NCI-H526 treated with DMSO at 0.1 percent for 48 hours (cell line): ENCODE data around the gene DSCAML1.

ENCODE experiments used
- DNase-seq: peaks from one replicate; lab custom pipeline; 2025; lab: John Stamatoyannopoulos, UW

Gene DSCAML1

DNA sequence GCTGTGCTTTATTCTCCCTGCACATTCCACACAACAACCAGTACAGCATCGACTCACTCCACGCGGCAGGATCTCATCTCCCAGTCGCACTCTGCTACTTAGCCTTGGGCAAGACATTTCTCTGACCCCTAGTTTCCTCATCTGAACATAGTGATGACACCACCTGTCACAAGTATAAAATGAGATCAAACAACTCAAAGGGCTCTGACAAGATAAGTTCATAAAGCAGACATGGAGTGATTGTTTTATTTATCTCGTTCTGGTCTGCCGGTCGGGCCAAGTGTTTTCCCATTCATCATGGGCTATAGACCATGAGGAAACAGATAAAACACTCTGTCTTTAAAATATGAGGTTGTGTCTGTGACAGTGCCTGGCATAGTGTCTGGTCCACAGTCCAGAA lies 35.0 kb downstream of the DSCAML1 start:
- no peak for DNase-seq

DNA sequence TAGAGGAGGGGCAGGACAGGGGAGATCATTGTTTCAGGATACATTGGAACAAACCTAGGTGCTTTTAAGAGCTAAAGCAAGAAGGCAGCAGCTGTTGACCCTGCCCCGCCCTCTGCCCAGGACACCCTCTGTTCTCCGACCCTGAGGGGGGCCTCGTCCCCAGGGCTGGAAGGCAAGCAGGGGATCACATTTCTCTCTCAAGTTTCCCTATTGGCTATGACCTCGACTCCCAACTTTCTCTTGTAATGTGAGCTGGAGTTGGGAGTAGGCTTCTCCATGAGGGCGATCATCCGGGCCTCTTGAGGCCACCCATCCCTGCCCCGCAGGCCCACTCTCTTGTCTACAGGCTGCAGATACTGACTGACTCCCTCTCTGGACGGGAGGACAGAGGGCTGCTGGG lies 37.7 kb downstream of the DSCAML1 start:
- DNase-seq: no peak

DNA sequence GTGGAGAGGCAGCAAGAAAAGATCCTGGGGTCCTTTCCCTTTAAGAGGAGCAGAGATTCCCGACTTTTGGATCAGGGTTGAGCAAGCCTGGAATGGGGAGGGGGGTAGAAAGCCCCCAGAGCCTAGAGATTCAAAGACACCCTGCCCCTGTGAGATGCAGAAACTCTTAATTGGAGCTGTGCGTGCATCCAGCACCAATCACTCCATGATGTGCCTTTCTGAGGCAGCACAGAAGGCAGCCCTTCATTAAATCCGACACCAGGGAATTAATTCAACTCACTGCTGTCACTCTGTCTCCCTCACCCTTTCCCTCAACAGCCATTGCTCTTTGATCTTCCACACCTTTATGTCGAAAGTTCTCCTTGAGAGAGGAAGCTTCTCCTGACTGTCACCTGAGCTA lies 43.0 kb downstream of the DSCAML1 start:
- DNase-seq: no peak

DNA sequence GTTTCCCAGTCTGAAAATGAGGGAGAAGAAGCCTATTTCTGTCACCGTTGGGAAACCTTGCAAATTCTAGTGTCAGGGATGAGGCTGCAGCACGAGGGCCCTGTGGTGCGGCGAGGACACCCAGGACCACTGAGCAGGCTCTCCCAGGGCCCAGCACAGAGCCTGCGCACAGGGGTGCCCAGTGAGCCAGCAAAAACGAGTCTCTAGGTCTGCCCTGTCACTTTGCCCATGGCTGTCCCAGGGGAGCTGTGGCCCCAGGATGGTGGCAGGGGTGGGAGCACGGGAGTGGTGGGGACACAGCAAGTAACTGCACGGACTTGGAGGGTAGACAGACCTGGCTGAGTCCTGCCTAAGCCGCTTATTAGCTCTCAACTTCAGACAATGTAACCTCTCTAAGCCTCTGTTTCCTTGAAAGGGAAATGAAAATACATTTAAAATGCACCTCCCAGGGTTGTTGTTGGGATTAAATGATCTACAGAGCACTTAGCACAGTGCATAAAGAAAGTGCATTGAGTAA lies 44.2 kb downstream of the DSCAML1 start:
- no peak for DNase-seq

DNA sequence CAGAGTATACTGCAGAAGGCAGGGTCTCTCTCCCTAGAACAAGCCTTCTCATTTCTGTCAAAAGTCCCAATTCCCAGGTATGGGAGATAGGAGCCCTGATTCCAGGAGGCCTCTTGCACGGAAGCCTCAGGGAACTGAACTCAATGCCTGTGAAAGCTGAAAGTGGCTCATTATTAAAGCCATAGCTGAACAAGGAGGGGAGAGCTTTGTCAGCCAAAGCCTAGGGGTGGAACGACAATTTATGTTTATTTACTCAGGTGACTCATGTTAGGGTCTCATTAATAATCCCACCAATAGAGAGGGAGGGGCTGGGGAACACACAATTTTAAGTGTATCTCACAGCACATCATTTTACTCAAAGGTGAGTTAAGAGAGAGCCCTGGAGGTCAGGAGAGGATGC lies 44.9 kb downstream of the DSCAML1 start:
- no peak for DNase-seq

DNA sequence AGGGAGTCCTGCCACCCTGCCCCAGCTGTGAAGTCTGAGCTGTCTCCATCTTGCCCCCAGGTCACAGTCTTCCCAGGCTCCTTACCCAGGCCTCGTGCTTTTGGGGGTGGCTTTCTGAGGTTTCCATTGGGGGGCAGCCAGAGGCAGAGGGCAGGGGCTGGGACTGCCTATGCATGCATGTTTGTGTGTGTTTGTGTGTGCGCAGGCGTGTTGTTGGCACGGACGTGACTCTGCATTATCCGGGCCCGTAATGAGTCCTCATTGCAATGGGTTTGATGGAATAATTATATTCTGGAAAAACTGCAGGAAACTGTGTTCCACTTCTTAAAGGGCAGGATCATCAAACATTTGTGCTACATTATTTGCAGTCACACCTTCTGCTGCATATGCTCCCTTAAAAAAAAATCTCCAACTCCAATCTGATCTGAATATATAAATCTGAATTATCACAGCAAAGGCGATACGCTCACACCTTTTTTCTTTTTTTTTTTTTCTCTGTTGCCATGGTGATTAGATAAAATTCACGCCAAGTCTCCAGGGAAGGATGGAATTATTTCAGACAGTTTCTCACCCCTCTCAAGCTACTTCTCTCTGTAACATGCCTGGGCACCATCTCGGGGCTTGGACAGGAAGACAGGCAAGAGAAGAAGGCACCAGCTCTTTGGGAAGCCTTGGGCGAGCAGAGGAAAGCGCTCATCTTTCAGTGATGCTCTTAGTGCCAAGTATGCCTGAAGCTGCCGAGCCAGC lies 45.9 kb downstream of the DSCAML1 start:
- no peak for DNase-seq

DNA sequence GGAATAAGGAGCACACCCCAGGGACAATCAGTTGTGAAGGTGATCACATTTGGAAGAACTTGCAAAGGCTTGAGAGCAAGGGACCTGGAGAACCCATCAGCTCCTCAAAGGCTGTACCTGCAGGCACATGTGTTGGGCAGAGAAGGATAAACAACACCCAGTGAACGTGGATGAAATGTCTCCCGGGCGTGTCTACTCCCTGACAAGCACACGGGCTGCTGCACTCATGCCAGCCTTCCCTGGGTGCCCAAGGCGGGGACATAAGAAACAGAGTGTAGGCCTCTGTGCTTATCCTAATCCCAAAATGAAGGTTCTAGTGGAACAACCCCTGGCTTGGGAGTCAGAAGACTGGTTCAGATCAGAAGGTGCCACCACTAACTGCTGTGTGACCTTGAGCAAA lies 46.7 kb downstream of the DSCAML1 start:
- DNase-seq: no peak

DNA sequence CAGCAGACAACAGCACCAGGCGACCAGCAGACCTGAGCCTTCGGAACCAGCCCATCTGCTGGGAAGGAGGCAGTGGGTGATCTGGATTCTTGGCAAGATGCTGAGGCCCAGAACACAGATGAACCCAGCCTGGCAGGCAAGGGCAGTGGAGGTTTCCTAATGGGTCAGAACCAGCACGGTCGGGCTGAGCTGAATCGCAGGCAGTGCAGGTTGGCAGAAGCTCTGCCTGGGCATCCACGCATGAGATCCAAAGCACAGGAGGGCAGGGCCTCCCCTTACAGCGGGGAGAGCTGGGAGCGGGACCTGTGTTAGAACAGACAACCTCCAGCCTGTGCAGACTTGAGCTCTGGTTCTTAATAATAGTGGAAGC lies 47.5 kb downstream of the DSCAML1 start:
- DNase-seq: no peak

DNA sequence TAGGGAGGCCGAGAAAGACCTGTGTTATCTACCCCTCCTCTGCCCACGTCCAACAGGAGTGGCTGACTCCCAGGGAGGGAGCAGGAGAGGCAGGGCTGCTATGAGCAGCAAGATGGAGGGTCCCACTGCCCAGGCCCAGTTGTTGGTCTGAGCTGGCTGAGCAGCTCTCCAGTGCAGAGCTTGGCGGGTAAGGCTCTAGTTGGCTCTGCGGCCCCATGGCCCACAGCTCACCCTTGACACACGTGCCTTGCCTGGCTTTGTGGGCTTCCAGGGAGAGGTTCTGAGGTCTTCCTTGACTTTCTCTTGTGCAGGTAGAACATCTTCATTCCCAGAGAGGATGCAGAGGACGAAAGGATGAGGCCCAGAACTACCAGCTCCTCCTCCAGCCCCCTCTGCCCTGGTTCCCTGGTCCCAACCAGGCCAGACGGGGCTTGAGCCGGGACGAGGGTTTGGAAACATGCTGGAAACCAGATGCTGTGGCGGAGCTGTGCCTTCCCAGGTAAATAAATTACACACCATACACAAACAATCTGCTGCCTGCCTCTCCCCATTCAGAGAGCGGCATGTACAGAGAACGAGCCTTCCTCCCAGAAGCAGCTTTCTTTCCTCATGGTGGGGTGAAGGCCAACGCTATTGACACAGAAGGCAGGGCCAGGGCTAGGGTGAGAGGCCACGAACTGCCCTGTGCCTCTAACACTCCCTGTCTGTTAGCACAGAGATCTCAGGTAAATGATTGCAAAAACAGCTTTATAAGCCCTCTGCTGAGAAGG lies 48.1 kb downstream of the DSCAML1 start:
- no peak for DNase-seq

DNA sequence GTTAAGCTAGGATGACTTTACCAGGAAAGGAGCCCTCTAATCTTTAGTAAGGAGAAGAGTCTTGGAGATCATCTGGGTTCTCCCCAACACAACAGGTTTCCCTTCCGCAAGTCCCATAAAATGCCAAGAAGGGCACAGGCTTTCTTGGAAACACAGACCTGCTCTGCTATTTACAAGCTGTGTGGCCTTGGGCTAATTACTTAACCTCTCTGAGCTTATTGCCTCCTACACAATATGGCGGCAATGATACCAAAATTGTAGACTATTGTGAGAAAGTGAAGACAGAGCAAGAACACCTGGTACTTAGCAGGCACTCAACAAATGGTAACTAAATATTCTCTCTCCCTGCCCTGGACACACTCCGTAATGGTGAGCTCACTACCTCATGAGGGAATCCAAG lies 49.1 kb downstream of the DSCAML1 start:
- no peak for DNase-seq

DNA sequence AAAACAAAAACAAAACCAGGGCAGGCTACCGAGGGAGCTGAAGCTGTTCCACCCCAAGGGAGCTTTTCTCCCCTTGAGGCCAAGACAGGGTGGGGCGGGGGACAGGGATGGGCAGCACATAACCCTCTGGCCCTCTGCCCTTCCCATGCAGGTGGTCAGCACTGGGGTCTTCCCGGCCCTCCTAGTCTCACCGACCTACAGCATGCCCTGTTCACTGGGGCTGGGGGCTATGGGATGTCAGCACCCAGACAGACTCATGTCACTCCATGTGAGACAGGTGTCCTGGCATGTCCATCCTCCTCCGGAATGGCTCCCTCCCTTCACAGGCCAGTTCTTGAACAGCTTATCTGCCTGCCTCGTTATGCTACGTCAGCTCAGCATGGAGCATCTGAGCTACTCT lies 51.7 kb downstream of the DSCAML1 start:
- DNase-seq: no peak

DNA sequence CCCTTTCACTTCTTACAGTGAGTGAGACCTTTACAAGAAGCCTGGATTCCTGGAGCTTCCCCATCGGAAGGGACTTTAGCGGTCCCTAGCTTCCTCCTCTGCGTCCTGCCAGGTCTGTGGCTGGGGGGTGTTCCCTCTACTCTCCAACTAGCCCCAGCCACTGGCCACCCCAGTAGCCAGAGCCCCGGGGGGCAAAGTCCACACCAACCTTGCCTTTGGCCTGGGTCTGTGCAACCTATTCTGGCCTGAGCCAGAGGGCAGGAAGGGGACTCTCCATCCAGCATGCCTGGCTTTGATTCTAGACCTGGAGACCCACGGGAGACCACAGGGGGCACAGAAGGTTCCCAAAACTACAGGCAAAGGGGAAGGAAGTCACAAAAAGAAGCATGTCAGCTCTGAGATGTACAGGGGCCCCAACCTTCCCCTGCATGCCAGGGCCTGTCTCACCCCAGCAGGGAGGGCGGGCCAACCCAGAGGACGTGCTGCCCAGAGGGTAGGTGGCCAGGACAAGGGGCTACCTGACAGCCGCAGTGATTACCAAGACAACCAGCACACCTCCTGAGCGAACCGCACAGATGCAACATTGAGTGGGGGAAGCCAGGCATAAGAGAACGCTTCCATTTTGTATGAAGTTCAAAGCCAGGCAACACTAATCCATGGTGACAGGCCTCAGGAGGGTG lies 52.4 kb downstream of the DSCAML1 start:
- no peak for DNase-seq

DNA sequence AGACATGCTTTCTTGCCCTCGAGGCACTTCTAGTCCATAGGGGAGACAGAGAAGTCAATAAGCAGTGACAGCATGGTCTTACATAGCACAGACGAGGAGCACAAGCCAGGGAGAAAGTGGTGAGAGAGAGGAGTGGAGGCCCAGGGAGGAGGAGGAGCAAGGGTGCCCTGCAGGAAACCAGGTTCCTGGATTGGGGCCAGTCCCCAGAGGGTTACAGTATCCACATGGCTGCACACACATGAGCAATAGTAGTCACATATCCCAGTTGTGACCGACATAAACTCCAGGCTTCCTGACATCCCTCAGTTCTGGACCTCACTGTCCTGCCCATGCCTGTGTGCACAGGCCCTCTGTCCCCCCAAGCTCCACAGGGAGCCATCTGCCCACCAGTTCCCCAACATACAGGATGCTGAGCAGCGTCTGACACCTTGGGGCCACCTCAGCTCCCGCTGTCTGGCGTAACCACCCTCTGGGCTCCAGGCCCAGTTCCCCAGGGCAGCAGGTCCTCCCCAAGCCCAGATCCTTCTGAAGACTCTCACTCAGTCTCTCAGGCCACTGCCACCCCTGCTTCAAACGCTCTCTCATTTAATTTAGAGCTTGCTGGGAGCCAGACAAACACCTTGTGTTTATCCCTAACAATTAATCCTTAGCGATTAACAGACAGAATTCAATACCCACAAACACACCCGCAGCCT lies 53.7 kb downstream of the DSCAML1 start:
- DNase-seq: peak; percentile 62

DNA sequence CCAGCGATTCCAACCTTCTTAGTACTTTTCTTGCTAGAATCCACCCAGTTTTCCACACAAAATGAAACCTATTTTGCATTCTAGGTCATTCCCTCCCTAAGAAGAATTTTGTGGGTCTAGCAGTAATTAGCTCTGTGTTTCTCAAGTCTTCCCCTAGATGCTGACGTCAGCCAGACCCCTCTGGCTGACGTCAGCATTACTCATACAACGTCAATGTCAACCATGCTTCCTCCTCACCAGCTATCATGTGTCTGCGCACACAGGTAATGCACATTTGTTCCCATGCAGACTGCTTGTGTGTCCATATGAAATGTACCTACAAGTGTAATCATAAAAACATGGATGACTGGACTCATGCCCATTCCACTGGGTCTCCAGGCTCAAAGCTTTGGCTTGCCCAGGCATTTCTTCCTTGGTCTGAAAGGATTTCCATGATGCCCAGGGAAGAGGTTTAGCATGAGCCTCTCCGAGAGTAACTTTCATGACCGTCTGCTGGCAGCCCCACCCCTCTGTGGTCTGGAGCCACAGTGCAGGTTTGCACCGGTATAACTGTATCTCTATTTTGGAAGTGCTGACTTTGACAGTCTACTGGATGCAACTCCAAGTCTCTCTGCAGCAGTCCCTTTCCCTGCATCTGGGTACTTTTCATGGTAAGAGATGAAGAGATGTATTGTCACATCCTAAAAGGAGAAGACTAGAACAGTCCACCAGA lies 58.6 kb downstream of the DSCAML1 start:
- no peak for DNase-seq

DNA sequence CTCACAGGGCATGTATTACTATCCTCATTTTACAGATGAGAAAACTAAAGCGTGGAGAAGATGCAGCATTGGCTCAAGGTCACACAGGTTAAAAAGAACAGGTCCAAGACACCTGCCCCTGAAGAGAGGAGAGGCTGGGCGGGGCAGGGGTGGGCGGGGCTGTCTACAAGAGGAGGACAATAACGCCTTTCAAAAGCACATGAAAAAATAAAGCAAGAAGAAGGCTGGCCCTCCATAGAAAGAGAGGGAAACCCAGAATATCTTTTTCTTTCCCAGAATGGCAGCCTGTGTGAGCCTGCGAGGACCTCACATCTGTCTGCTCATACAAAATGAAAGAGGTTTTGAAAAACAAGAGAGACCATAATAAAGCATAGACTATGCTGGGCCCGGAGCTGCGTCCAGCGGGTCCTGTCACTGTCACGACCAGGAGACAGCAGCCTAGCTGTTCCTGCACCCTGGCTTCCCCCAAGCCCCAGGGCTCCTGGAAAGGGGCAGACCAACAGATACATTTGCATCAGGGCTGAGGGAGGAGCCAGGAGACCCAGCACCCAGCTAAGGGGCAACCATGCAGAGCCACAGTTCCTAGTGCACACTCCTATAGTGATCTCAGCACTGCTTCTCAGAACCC lies 61.6 kb downstream of the DSCAML1 start:
- DNase-seq: peak; percentile 79

DNA sequence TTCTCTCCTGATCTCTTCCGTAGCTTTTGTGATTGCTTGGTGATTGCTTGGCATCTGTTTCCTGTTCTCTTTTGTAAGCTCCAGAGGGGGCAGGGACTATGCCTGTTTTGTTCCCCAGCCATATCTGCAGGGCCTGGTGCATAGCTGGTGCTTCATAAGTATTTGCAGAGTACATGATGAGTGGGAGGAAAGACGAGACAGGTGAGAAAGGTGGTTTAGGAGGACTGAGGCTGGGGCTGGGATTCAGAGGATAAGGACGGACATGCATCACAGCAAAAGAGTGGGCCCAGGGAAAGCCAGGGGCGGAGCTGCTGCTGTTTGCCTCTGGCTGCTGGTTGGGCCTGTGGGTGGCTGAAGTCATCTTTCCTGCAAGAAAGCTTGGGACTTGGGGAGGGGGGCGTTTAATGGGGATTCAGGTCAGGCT lies 62.4 kb downstream of the DSCAML1 start:
- DNase-seq: no peak

DNA sequence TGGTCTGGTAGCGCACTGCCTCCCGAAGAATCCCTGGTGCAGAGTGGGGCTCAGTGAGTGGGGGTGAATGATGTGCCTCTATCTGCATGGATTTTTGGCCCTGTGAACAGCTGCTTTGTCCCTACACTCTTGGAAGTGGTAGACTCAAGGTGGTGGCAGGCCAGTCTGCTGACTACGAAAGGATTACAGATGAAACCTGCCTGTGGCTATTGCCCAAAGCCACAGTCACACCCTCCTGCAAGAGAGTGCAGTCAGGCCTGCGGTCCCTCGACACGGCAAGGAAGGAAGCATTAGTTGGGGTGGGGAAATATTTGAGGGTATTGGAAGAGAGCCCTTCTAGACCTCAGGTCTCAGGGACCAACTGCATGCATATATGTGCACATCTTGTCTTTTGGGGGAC lies 63.7 kb downstream of the DSCAML1 start:
- no peak for DNase-seq

DNA sequence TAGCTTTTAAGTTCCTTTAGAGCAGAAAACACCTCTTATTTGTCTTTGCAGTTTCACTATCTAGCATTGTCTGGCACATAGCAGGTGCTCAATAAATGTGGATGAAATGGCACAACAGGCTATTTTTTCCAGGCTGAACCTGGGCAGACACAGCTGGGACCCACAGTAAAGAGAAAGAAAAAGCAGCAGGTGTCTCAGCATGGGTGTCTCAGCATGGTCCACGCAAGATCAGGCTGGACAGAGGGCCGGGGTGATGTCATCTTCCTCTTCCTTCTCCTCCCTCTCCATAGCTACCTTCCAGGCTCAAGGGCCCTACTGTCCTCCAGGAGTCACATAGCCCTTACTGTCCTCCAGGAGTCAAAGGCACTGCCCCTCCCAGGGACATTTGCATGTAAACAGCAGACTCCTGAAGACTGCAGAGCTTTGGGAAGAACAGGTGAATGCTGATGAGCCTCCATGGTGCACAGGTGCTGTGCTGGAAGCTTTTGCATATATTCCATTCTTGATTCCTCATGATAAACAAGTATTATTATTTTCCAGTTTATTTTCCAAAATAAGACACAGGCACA lies 65.2 kb downstream of the DSCAML1 start:
- peak; percentile 99 for DNase-seq

DNA sequence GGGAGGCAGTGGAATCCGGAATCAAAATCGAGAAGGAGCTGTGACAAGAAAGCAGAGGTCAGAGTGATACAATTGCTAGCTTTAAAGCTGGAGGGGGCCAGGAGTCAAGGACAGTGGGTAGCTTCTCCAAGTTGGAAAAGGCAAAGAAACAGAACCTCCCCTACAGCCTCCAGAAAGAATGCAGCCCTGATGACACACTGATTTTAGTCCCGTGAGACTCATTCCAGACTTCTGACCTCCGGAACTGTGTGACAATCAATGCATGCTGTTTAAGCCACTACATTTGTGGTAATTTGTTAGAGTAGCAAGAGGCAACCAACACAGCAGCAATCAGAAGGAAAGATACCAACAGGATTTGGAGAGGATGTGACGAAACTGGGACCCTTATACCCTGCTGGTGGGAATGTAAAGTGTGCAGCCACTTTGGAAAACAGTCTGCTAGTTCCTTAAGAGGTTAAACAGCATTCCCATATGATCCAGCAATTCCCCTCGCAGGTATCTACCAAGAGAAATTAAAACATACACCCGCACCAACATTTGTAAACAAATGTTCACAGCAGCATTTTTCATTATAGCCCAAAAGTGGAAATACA lies 66.7 kb downstream of the DSCAML1 start:
- DNase-seq: no peak

DNA sequence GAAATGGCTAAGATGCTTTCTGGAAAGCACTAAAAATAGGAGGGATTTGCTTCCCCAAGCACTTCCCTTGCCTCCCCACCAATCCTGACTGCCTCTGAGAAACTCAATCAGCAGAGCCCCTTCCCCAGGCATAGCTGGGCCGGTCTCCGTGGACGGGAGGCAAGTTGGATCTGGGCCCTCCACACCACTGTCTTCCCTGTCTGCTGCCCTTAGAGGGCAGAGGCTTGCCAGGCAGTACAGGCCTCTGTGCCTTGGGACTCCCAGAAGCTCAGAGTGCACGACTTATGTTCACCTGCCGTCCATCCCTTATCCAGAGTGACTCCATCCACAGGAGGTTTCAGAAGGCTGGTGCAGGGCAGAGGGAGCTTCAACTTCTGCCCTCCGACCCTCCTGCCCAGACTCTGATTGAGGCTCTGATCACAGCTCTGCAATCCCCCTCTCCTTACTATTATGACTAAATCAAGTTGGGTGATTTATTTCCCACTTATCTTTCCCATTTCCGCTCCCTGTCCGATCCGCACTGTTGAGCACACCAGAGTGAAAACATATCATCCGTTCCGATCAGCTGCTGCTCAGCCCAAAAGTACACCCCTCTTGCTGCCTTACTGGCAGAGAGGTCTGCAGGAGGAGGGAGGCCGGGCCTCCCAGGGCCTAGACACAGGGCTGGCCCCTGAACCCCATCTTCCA lies 71.8 kb downstream of the DSCAML1 start:
- DNase-seq: no peak
